Activated CD4-positive, alpha-beta T cell treated with anti-CD3 and anti-CD28 coated beads for 24 hours (primary cell): ENCODE measurements around the gene MAP1B.

Source experiments
- DNase-seq, 2 donors: peaks; one replicate each; pipeline ENCODE4 v3.0.0-alpha.2; 2020; ENCODE audit warnings: low read depth in 2 of 2

MAP1B gene

DNA sequence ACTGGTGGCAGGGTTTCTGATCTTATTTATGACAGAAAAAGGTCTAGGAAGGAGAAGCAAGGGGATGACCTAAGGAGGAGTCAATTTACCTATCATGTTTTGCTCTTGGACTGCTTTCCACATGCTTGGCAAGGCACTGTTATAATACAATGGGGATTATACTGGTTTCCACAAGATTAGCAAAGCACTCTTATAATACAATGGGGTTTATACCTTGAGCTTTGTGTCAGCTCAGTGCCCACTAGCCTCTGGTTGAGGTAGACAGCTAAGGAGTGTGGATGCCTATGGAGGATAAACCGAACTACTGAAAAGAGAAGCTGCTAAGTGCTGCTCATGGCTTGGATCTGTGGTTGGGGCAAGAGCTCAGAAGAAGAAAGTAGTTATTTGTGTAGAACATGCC is 144.1 kb downstream of the MAP1B start:
- DNase-seq: no peak

DNA sequence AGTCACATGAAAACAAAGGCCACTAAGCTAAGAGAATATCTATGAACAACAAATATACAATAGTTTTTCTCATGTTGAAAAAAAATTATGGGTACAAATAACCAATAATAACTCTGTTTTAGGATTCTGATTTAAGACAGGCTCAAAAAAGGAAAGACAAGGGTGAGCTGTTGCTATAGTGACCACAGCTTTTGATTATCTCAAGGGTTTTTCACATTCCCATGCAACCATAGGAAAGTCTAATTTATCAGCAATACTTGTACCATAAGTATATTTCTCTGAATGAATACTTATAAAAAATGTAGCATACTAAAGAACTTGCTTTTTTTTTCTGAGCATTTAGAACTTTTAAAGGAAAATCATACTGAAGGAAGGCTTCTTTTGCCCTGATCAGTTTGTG is 144.7 kb downstream of the MAP1B start:
- no peak for DNase-seq

GRCh38 chr5:72252574-72253155 is 145.4 kb downstream of the MAP1B start:
- DNase-seq: no peak

- no peak for DNase-seq
Measured at GRCh38 chr5:72255237-72255636, 148.0 kb downstream of the MAP1B start.

GRCh38 chr5:72255670-72256069 is 148.4 kb downstream of the MAP1B start:
- DNase-seq: no peak

DNA sequence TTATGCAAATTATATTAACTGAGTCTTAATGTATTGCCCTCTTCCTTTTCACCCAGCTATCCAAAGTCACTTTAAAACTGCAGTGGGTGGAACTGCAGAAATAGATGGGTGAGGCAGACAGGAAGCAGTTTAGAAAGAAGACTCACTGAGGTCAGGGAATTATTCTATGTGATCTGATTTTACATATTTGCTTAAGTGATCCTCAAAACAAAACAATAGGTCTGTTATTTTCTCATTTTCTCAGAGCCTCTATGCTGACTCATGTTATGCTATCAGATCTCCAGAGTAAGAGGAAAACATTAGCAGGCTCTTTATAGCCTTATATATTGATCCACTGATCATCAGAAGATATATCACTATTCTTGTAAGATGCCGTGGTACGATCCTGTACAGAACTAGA is 149.3 kb downstream of the MAP1B start:
- DNase-seq: no peak
